Right lobe of liver (tissue), 6 donors: Measurements from ENCODE around the gene MAP4K4. TPM values are rescaled to one million over a fixed set of nuclear protein-coding genes. Genes with fewer than 3 reads are reported as not detected.

Source experiments
- ATAC-seq, 4 donors: fragments of 200-7000 bp; cut with Tn5 transposase; one replicate each; pipeline ENCODE4 v1.9.1; 2020; ENCODE audit warnings: mild to moderate bottlenecking in 4 of 4, moderate library complexity in 4 of 4
- DNase-seq, 3 donors: peaks; one replicate each; pipeline ENCODE4 v3.0.0-alpha.2; 2020
- H3K27ac ChIP-seq, 3 donors: fragments of 200-600 bp; one replicate each; pipeline ENCODE4 v1.8.0; 2022
- H3K27me3 ChIP-seq, 2 donors: fragments of 200-600 bp; one replicate each; pipeline ENCODE4 v1.8.0; 2022
- H3K36me3 ChIP-seq, 4 donors: fragments of 200-600 bp; sonication (generic) in 1 of 4; one replicate each; pipeline versions ENCODE4 v1.5.1 to v1.8.0; 2017 to 2022; ENCODE audit warnings: control low read depth in 1 of 4
- H3K4me1 ChIP-seq, 4 donors: fragments of 200-600 bp; sonication (generic) in 1 of 4; one replicate each; pipeline versions ENCODE4 v1.5.1 to v1.8.0; 2017 to 2022; ENCODE audit warnings: control low read depth in 1 of 4
- H3K4me3 ChIP-seq, 3 donors: fragments of 200-600 bp; one replicate each; pipeline ENCODE4 v1.8.0; 2022
- H3K9me3 ChIP-seq, 4 donors: fragments of 200-600 bp; sonication (generic) in 1 of 4; one replicate each; pipeline versions ENCODE4 v1.5.1 to v1.8.0; 2017 to 2022; ENCODE audit warnings: control low read depth in 1 of 4
- CTCF ChIP-seq, 4 donors: fragments of 200-600 bp in 3 of 4; fragments of 450-650 bp in 1 of 4; IDR thresholded peaks; one replicate each; pipeline versions ENCODE4 v1.5.1 to v1.8.0; 2016 to 2022; ENCODE audit warnings: antibody characterized with exemption in 4 of 4, mild to moderate bottlenecking in 2 of 4
- POLR2A ChIP-seq: fragments of 450-650 bp; IDR thresholded peaks from one replicate; pipeline ENCODE4 v1.6.1; 2017; ENCODE audit warnings: antibody characterized with exemption, mild to moderate bottlenecking
- WGBS: methylation state at CpG from one replicate; pipeline ENCODE4 v1.1.6; 2018; ENCODE audit warnings: low coverage, low lambda C conversion rate; ENCODE audit not compliant: insufficient coverage; ENCODE audit errors: missing lambda C conversion rate; 5-methylcytosine and 5-hydroxymethylcytosine counted together
- intact Hi-C, 2 donors: fragments of 100-400 bp; cut with DNase I; formaldehyde crosslinking; loops; one replicate each; pipeline versions ENCODE4 v1.11.2 to v1.14.1; 2022
- total RNA-seq, 6 experiments: library from RNA; depleted of rRNA in 2 of 6; stranded (reverse); fragments of >200 nt in 2 of 6; fragmentation: NEBNext Ultra II Directional in 3 of 6; extraction: Animal tissue kit (Norgen Biotek cat#: 25700) in 3 of 6; gene quantifications; one replicate each; pipeline versions ENCODE4 v1.1.0 to v1.2.4, GENCODE V29; 2016 to 2023
- donor health status: DM: no; HTN: yes; CAD: no.
- donor health status: DM: no; HTN: no; CAD: no.
- donor health status: DM: no; HTN: no; CAD: no.
- donor health status: DM: no; HTN: yes; CAD: no.
- donor health status: DM: no; HTN: yes; CAD: no.

Gene MAP4K4
- total RNA-seq, 6 experiments from 2014 or later: 29.8 to 36.5 (median 31.1) TPM

- 100% methylated on average over 1 of the region's 1 CpG for WGBS
- H3K27me3 ChIP-seq: no peaks in the 10 kb centered on the region
- ATAC-seq (no peak), DNase-seq (no peak)
- no peaks in the 10 kb centered on the region for H3K36me3 ChIP-seq
- no peak overlapping the region for H3K27ac ChIP-seq
- no peak overlapping the region for H3K4me3 ChIP-seq
- H3K4me1 ChIP-seq: no peaks in the 10 kb centered on the region
- intact Hi-C loops: no loop called here
- no peak for TF ChIP-seq POLR2A
- TF ChIP-seq CTCF (IDR thresholded peaks at IDR 0.05): no peak
- H3K9me3 ChIP-seq: no peaks in the 10 kb centered on the region
Measured at GRCh38 chr2:101904916-101905315, 207.4 kb downstream of the MAP4K4 start.

GRCh38 chr2:101905746-101906336 lies 208.3 kb downstream of the MAP4K4 start:
- DNase-seq: no peak
- H3K9me3 ChIP-seq: no peaks in the 10 kb centered on the region
- H3K36me3 ChIP-seq: no peaks in the 10 kb centered on the region
- 72% methylated on average over 8 of the region's 9 CpGs for WGBS
- intact Hi-C loops: no loop called here
- H3K27ac ChIP-seq: no peak overlapping the region
- H3K4me3 ChIP-seq: no peak overlapping the region
- no peaks in the 10 kb centered on the region for H3K4me1 ChIP-seq
- no peaks in the 10 kb centered on the region for H3K27me3 ChIP-seq
- ATAC-seq: no peak
- no peak for TF ChIP-seq CTCF (IDR thresholded peaks at IDR 0.05)
- TF ChIP-seq POLR2A: no peak

- intact Hi-C loops: no loop called here
- WGBS: 55% methylated on average over 1 of the region's 1 CpG
Measured at GRCh38 chr2:101909760-101910159, 212.3 kb downstream of the MAP4K4 start.

GRCh38 chr2:101912545-101912944 lies 215.0 kb downstream of the MAP4K4 start:
- intact Hi-C loops: no loop called here
- peak in 3 of 4 donors; percentile 43 to 56 (median 52) for ATAC-seq
- Histone ChIP-seq H3K9me3 (no peaks in the 10 kb centered on the region), H3K4me1 (no peaks in the 10 kb centered on the region), H3K27ac (no peak overlapping the region), H3K4me3 (no peak overlapping the region), H3K27me3 (no peaks in the 10 kb centered on the region), H3K36me3 (no peaks in the 10 kb centered on the region)
- WGBS: 31% methylated on average over 2 of the region's 2 CpGs
- TF ChIP-seq POLR2A (no peak), CTCF (IDR thresholded peaks at IDR 0.05) (no peak)
- no peak for DNase-seq

More at GRCh38 chr2:101909760-101910159, 212.3 kb downstream of the MAP4K4 start:
- no peak for DNase-seq
- no peaks in the 10 kb centered on the region for H3K9me3 ChIP-seq
- no peak overlapping the region for H3K27ac ChIP-seq
- no peak overlapping the region for H3K4me3 ChIP-seq
- no peaks in the 10 kb centered on the region for H3K36me3 ChIP-seq
- H3K27me3 ChIP-seq: no peaks in the 10 kb centered on the region
- H3K4me1 ChIP-seq: no peaks in the 10 kb centered on the region
- no peak for TF ChIP-seq CTCF (IDR thresholded peaks at IDR 0.05)
- TF ChIP-seq POLR2A: no peak
- ATAC-seq: no peak
